Measurements from ENCODE around the gene RASEF. TPM values are rescaled to one million over a fixed set of nuclear protein-coding genes. Genes with fewer than 3 reads are reported as not detected.

The RASEF gene
- polyA plus RNA-seq, 4 donors: 2.2 to 14.6 (median 4.7) TPM

- Histone ChIP-seq H3K4me1 (ENCODE audit: control insufficient read depth in 3 of 3, insufficient read depth in 2 of 3, low read depth in 1 of 3, low read length in 2 of 3) (no peaks in the 10 kb centered on the region), H3K9me3 (ENCODE audit: control insufficient read depth in 2 of 2, insufficient read depth in 1 of 2, low read depth in 1 of 2, low read length in 1 of 2) (no peaks in the 10 kb centered on the region), H3K27ac (ENCODE audit: low read depth in 1 of 3, low read length in 2 of 3) (no peak overlapping the region), H3K4me3 (ENCODE audit: low read depth in 1 of 3, low read length in 3 of 3) (no peak overlapping the region), H3K36me3 (ENCODE audit: control insufficient read depth in 3 of 3, insufficient read depth in 2 of 3, low read depth in 1 of 3, low read length in 3 of 3) (no peaks in the 10 kb centered on the region), H3K27me3 (ENCODE audit: control insufficient read depth in 3 of 3, insufficient read depth in 3 of 3, low read length in 3 of 3) (no peaks in the 10 kb centered on the region)
- FAIRE-seq (no peak), DNase-seq (no peak)
- WGBS, 3 donors: 54 to 63% (median 55%) methylated on average over 3 of the region's 3 CpGs
Observed at GRCh38 chr9:83032065-83032625, 30.8 kb downstream of the RASEF start.

DNA sequence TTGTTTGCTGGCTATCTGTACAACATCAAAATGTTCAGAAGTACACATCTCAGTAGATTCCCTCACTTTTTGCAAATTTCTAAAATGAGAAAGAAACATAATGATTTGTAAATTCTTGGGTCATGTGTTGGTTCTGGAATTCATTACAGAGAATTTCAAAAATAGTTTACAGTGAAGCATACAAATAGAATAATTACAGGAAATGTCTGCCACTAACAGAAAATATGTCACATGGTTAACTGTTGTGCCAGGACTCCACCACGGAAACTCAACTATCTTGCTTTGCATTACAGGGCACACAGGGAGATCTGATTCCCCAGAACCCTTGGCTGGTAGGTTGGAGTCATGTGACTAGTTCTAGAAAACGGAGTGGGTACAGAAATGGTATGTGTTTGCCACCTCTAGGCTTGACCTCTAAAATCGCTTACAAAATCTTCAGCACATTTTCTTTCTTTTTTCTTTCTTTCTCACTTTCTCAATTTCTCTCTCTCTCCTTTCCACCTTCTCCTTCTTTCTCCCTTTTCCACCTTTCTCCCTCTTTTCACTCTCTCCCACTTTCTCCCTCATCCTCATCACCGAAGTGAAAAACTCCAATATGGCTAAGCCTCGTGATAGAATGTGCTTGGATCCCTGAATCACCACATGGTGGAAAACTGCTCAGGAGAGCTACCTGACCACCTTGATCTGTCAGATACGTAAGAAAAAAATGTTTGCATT, 32.4 kb downstream of the RASEF start:
- FAIRE-seq: no peak
- H3K4me1 ChIP-seq (ENCODE audit: control insufficient read depth in 3 of 3, insufficient read depth in 2 of 3, low read depth in 1 of 3, low read length in 2 of 3): no peaks in the 10 kb centered on the region
- 63 to 77% (median 65%) methylated on average over 6 of the region's 6 CpGs for WGBS, 3 donors
- no peaks in the 10 kb centered on the region for H3K27me3 ChIP-seq (ENCODE audit: control insufficient read depth in 3 of 3, insufficient read depth in 3 of 3, low read length in 3 of 3)
- H3K36me3 ChIP-seq (ENCODE audit: control insufficient read depth in 3 of 3, insufficient read depth in 2 of 3, low read depth in 1 of 3, low read length in 3 of 3): no peaks in the 10 kb centered on the region
- no peak for DNase-seq
- no peaks in the 10 kb centered on the region for H3K9me3 ChIP-seq (ENCODE audit: control insufficient read depth in 2 of 2, insufficient read depth in 1 of 2, low read depth in 1 of 2, low read length in 1 of 2)
- H3K4me3 ChIP-seq (ENCODE audit: low read depth in 1 of 3, low read length in 3 of 3): no peak overlapping the region
- H3K27ac ChIP-seq (ENCODE audit: low read depth in 1 of 3, low read length in 2 of 3): no peak overlapping the region

DNA sequence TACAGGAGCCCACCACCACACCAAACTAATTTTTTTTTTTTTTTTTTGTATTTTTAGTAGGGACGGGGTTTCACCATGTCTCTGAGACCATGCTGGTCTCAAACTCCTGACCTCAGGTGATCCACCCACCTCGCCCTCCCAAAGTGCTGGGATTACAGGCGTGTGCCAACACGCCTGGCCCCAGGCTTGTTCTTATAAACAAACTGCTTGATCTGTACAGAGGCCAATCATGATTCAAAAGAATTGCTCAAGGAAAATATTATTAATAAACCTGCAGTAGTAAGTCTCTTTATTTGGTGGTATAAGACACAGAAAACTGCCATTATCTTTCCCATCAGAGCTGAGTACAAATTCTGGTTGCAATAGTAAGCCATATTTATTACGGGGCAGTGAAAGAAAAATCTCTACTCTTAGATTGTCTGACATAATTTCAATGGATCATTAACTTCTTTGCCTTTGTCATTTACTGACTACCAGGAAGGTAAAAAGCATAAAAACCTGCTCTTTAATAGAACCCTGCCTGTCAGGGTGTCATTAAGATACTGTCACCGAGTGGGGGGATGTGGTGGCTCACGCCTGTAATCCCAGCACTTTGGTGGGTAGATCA, 33.3 kb downstream of the RASEF start:
- H3K4me1 ChIP-seq (ENCODE audit: control insufficient read depth in 3 of 3, insufficient read depth in 2 of 3, low read depth in 1 of 3, low read length in 2 of 3): no peaks in the 10 kb centered on the region
- DNase-seq (peak in 1 of 2 donors; percentile 38), FAIRE-seq (no peak)
- peaks cover 0 to 2% (median 0%) of the 10 kb centered on the region in 3 donors for H3K36me3 ChIP-seq (ENCODE audit: control insufficient read depth in 3 of 3, insufficient read depth in 2 of 3, low read depth in 1 of 3, low read length in 3 of 3)
- H3K27me3 ChIP-seq (ENCODE audit: control insufficient read depth in 3 of 3, insufficient read depth in 3 of 3, low read length in 3 of 3): no peaks in the 10 kb centered on the region
- H3K27ac ChIP-seq (ENCODE audit: low read depth in 1 of 3, low read length in 2 of 3): peak overlapping the region in 1 of 3 donors; percentile 54
- H3K9me3 ChIP-seq (ENCODE audit: control insufficient read depth in 2 of 2, insufficient read depth in 1 of 2, low read depth in 1 of 2, low read length in 1 of 2): no peaks in the 10 kb centered on the region
- no peak overlapping the region for H3K4me3 ChIP-seq (ENCODE audit: low read depth in 1 of 3, low read length in 3 of 3)
- WGBS, 3 donors: 45 to 76% (median 49%) methylated on average over 7 of the region's 7 CpGs

GRCh38 chr9:83027153-83027891, 35.6 kb downstream of the RASEF start:
- Histone ChIP-seq H3K27ac (ENCODE audit: low read depth in 1 of 3, low read length in 2 of 3) (no peak overlapping the region), H3K9me3 (ENCODE audit: control insufficient read depth in 2 of 2, insufficient read depth in 1 of 2, low read depth in 1 of 2, low read length in 1 of 2) (no peaks in the 10 kb centered on the region), H3K27me3 (ENCODE audit: control insufficient read depth in 3 of 3, insufficient read depth in 3 of 3, low read length in 3 of 3) (no peaks in the 10 kb centered on the region), H3K36me3 (ENCODE audit: control insufficient read depth in 3 of 3, insufficient read depth in 2 of 3, low read depth in 1 of 3, low read length in 3 of 3) (peaks cover 0 to 3% (median 0%) of the 10 kb centered on the region in 3 donors), H3K4me3 (ENCODE audit: low read depth in 1 of 3, low read length in 3 of 3) (no peak overlapping the region), H3K4me1 (ENCODE audit: control insufficient read depth in 3 of 3, insufficient read depth in 2 of 3, low read depth in 1 of 3, low read length in 2 of 3) (no peaks in the 10 kb centered on the region)
- 85 to 87% (median 85%) methylated on average over 5 of the region's 5 CpGs for WGBS, 3 donors
- DNase-seq (no peak), FAIRE-seq (no peak)

GRCh38 chr9:83024506-83025125, 38.3 kb downstream of the RASEF start:
- Histone ChIP-seq H3K4me1 (ENCODE audit: control insufficient read depth in 3 of 3, insufficient read depth in 2 of 3, low read depth in 1 of 3, low read length in 2 of 3) (no peaks in the 10 kb centered on the region), H3K36me3 (ENCODE audit: control insufficient read depth in 3 of 3, insufficient read depth in 2 of 3, low read depth in 1 of 3, low read length in 3 of 3) (peaks cover 0 to 8% (median 0%) of the 10 kb centered on the region in 3 donors), H3K27me3 (ENCODE audit: control insufficient read depth in 3 of 3, insufficient read depth in 3 of 3, low read length in 3 of 3) (no peaks in the 10 kb centered on the region), H3K4me3 (ENCODE audit: low read depth in 1 of 3, low read length in 3 of 3) (no peak overlapping the region), H3K9me3 (ENCODE audit: control insufficient read depth in 2 of 2, insufficient read depth in 1 of 2, low read depth in 1 of 2, low read length in 1 of 2) (no peaks in the 10 kb centered on the region), H3K27ac (ENCODE audit: low read depth in 1 of 3, low read length in 2 of 3) (no peak overlapping the region)
- DNase-seq (no peak), FAIRE-seq (no peak)
- 64 to 82% (median 68%) methylated on average over 7 of the region's 7 CpGs for WGBS, 3 donors

DNA sequence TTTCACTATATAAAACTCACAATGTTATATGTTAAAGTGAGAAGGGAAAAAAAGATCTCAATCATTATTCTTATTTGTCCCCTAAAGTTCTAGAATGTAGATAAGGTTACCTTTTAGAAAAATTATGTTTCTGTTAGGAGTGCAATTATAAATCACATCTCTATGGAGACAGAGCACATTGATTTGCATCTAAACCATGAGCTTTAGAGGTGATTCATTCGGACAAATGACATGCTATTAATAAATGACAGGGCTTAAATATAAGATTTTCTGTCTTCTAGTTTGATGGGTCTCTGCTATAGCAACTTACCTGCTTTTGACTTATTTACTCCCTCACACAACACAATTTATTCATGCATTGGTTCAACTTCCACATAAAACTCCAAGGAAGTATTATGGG, 39.8 kb downstream of the RASEF start:
- DNase-seq (no peak), FAIRE-seq (no peak)
- Histone ChIP-seq H3K27ac (ENCODE audit: low read depth in 1 of 3, low read length in 2 of 3) (no peak overlapping the region), H3K4me3 (ENCODE audit: low read depth in 1 of 3, low read length in 3 of 3) (no peak overlapping the region), H3K27me3 (ENCODE audit: control insufficient read depth in 3 of 3, insufficient read depth in 3 of 3, low read length in 3 of 3) (no peaks in the 10 kb centered on the region), H3K9me3 (ENCODE audit: control insufficient read depth in 2 of 2, insufficient read depth in 1 of 2, low read depth in 1 of 2, low read length in 1 of 2) (no peaks in the 10 kb centered on the region), H3K4me1 (ENCODE audit: control insufficient read depth in 3 of 3, insufficient read depth in 2 of 3, low read depth in 1 of 3, low read length in 2 of 3) (no peaks in the 10 kb centered on the region), H3K36me3 (ENCODE audit: control insufficient read depth in 3 of 3, insufficient read depth in 2 of 3, low read depth in 1 of 3, low read length in 3 of 3) (peaks cover 0 to 8% (median 0%) of the 10 kb centered on the region in 3 donors)
- 50 to 70% (median 50%) methylated on average over 1 of the region's 1 CpG for WGBS, 3 donors

DNA sequence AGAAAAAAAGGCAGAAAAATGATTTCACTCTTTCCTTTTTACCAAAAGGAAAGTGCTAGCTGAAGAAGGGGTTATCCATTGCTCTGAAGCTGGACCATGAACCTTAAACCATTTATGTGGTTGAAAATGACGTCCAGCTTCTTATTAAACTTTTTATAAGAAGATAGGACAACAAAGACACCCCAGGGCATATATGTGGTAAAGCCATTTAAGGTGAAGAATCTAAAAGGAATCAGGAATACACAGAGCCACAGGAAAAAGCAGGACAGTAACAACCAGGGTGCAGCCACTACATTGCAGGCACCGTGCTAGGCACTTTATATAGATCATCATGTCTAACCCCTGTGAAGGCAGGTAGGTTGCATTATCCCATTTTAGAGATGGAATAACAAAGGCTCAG, 42.1 kb downstream of the RASEF start:
- no peak overlapping the region for H3K27ac ChIP-seq (ENCODE audit: low read depth in 1 of 3, low read length in 2 of 3)
- no peaks in the 10 kb centered on the region for H3K9me3 ChIP-seq (ENCODE audit: control insufficient read depth in 2 of 2, insufficient read depth in 1 of 2, low read depth in 1 of 2, low read length in 1 of 2)
- no peaks in the 10 kb centered on the region for H3K4me1 ChIP-seq (ENCODE audit: control insufficient read depth in 3 of 3, insufficient read depth in 2 of 3, low read depth in 1 of 3, low read length in 2 of 3)
- FAIRE-seq: no peak
- H3K36me3 ChIP-seq (ENCODE audit: control insufficient read depth in 3 of 3, insufficient read depth in 2 of 3, low read depth in 1 of 3, low read length in 3 of 3): peaks cover 0 to 8% (median 0%) of the 10 kb centered on the region in 3 donors
- H3K4me3 ChIP-seq (ENCODE audit: low read depth in 1 of 3, low read length in 3 of 3): no peak overlapping the region
- WGBS, 3 donors: 83 to 96% (median 85%) methylated on average over 2 of the region's 2 CpGs
- no peaks in the 10 kb centered on the region for H3K27me3 ChIP-seq (ENCODE audit: control insufficient read depth in 3 of 3, insufficient read depth in 3 of 3, low read length in 3 of 3)
- no peak for DNase-seq

DNA sequence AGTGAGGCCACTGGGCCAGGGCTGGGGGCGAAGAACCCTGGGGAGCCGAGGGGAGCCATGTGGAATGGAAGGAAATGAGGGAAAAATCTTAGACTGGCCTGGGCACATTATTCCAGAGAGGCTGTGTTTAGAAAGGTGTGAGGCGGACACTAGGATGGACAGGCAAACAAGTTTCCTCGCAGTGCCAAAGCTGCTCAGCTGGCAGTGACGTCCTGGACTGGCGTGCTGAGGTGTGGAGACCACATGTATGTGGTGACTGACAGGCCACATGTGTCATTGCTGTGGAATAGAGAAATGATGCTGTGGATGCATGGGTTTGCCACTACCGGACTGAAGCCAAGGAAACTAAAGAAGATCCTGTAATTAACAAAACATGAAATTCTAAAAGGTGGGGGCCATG, 42.6 kb downstream of the RASEF start:
- Histone ChIP-seq H3K36me3 (ENCODE audit: control insufficient read depth in 3 of 3, insufficient read depth in 2 of 3, low read depth in 1 of 3, low read length in 3 of 3) (peaks cover 0 to 8% (median 0%) of the 10 kb centered on the region in 3 donors), H3K4me1 (ENCODE audit: control insufficient read depth in 3 of 3, insufficient read depth in 2 of 3, low read depth in 1 of 3, low read length in 2 of 3) (no peaks in the 10 kb centered on the region), H3K27ac (ENCODE audit: low read depth in 1 of 3, low read length in 2 of 3) (no peak overlapping the region), H3K9me3 (ENCODE audit: control insufficient read depth in 2 of 2, insufficient read depth in 1 of 2, low read depth in 1 of 2, low read length in 1 of 2) (no peaks in the 10 kb centered on the region), H3K4me3 (ENCODE audit: low read depth in 1 of 3, low read length in 3 of 3) (no peak overlapping the region), H3K27me3 (ENCODE audit: control insufficient read depth in 3 of 3, insufficient read depth in 3 of 3, low read length in 3 of 3) (no peaks in the 10 kb centered on the region)
- DNase-seq: no peak
- 84 to 95% (median 88%) methylated on average over 7 of the region's 7 CpGs for WGBS, 3 donors
- no peak for FAIRE-seq

Data from small intestine (tissue), 7 donors.